ENCODE data around the gene POFUT2. TPM values are rescaled to one million over a fixed set of nuclear protein-coding genes. Genes with fewer than 3 reads are reported as not detected.

The POFUT2 gene
- total and polyA plus RNA-seq, 10 donors: 10.5 to 37.0 (median 26.7) TPM

DNA sequence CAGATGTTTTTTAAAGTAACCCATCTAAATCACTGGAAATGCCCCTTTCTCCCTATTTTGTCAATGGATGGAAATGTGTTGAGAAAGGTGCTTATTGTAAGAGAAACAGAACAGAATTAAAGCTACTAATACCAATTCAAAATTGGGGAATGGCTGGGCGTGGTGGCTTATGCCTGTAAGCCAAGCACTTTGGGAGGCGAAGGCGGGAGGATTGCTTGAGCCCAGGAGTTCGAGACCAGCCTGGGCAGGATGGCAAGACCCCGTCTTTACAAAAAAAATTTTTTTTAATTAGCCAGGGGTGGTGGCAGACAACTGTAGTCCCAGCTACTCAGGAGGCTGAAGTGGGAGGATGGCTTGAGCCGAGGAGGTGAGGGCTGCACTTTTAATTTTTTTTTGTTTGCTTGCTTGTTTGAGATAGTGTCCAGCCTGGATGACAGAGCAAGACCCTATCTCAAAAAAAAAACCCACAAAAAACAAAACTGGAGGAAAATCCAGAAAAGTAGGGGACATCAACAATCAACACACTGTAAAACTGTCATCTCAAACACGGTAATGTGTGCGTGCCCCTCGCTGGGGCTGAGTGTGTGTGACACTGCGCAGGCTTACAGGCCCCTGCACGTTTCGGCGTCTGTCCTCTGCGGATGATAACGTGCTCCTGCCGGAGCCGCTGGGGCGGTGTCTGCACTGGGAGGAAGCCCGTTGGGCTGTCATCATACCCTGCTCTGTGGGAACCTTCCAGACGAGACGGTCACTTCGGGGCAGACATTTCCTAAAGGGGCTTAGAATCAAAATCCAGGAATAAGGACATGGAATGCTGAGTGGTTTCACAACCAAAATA lies 11.6 kb upstream of the POFUT2 start:
- 67 to 91% (median 85%) methylated on average over 22 of the region's 22 CpGs for WGBS, 5 donors
- H3K4me3 ChIP-seq: no peak overlapping the region
- peaks cover 11 to 57% (median 36%) of the 10 kb centered on the region in 6 donors for H3K4me1 ChIP-seq
- H3K9me3 ChIP-seq: no peaks in the 10 kb centered on the region
- TF ChIP-seq POLR2A (IDR thresholded peaks at IDR 0.05) (no peak), POLR2AphosphoS5 (IDR thresholded peaks at IDR 0.05) (peak; percentile 27 to 65 (median 33))
- TF ChIP-seq, protein P1, sequence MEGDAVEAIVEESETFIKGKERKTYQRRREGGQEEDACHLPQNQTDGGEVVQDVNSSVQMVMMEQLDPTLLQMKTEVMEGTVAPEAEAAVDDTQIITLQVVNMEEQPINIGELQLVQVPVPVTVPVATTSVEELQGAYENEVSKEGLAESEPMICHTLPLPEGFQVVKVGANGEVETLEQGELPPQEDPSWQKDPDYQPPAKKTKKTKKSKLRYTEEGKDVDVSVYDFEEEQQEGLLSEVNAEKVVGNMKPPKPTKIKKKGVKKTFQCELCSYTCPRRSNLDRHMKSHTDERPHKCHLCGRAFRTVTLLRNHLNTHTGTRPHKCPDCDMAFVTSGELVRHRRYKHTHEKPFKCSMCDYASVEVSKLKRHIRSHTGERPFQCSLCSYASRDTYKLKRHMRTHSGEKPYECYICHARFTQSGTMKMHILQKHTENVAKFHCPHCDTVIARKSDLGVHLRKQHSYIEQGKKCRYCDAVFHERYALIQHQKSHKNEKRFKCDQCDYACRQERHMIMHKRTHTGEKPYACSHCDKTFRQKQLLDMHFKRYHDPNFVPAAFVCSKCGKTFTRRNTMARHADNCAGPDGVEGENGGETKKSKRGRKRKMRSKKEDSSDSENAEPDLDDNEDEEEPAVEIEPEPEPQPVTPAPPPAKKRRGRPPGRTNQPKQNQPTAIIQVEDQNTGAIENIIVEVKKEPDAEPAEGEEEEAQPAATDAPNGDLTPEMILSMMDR (IDR thresholded peaks at IDR 0.05 in 8 of 11, conservative IDR thresholded peaks at IDR 0.05 in 3 of 11): no peak
- no peaks in the 10 kb centered on the region for H3K36me3 ChIP-seq
- intact Hi-C loops (cut with DNase I; ENCODE audit: low total_unique reads): no loop called here
- peak; percentile 64 for DNase-seq
- H3K27ac ChIP-seq: peak overlapping the region in 5 of 8 donors; percentile 72 to 83 (median 80)
- no peaks in the 10 kb centered on the region for H3K27me3 ChIP-seq (replicated peaks in 1 of 7)

DNA sequence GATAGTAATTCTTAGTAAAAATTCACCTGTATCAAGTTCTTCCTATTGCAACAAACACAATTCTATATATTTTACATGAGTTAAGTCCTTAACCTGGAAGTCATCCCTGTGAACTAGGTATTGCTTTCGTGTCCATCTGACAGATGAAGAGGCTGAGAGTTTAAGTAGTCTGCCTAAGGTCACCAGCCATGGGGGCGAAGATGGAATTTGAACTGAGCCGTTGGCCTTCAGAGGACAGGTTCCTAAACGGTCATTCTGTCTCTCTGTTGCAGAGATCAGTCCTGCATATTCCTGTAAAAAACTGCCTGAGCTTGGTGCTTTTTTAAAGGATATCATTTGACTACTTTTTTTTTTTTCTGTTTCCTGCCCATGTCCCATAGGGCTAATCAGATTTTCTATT lies 10.2 kb upstream of the POFUT2 start:
- DNase-seq: no peak
- intact Hi-C loops (cut with DNase I; ENCODE audit: low total_unique reads): no loop called here
- Histone ChIP-seq H3K4me1 (peaks cover 23 to 67% (median 46%) of the 10 kb centered on the region in 6 donors), H3K36me3 (no peaks in the 10 kb centered on the region), H3K27me3 (replicated peaks in 1 of 7) (no peaks in the 10 kb centered on the region), H3K9me3 (no peaks in the 10 kb centered on the region), H3K27ac (peak overlapping the region in 1 of 8 donors; percentile 83), H3K4me3 (no peak overlapping the region)
- 89 to 95% (median 94%) methylated on average over 4 of the region's 4 CpGs for WGBS, 5 donors
- no peak for TF ChIP-seq POLR2A (IDR thresholded peaks at IDR 0.05)
- TF ChIP-seq, protein P1 (IDR thresholded peaks at IDR 0.05 in 8 of 11, conservative IDR thresholded peaks at IDR 0.05 in 3 of 11): no peak
- TF ChIP-seq POLR2AphosphoS5 (IDR thresholded peaks at IDR 0.05): no peak

DNA sequence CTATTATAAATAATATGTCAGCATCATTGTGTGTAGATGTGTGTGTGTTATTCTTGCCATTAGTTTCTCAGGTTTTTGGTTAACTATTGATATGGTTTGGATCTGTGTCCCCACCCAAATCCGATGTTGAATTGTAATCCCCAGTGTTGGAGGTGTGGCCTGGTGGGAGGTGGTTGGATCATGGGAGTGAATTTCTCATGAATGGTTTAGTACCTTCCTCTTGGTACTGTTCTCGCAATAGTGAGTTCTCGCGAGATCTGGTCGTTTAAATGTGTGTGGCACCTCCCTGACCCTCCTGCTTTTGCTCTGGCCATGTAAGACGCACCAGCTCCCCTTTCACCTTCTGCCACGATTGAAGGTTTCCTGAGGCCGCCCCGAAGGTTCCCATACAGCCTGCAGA lies 9.6 kb upstream of the POFUT2 start:
- no peaks in the 10 kb centered on the region for H3K36me3 ChIP-seq
- TF ChIP-seq POLR2AphosphoS5 (IDR thresholded peaks at IDR 0.05) (no peak), POLR2A (IDR thresholded peaks at IDR 0.05) (no peak)
- TF ChIP-seq, protein P1 (IDR thresholded peaks at IDR 0.05 in 8 of 11, conservative IDR thresholded peaks at IDR 0.05 in 3 of 11): no peak
- WGBS, 5 donors: 88 to 94% (median 89%) methylated on average over 9 of the region's 9 CpGs
- H3K4me3 ChIP-seq: no peak overlapping the region
- H3K27me3 ChIP-seq (replicated peaks in 1 of 7): no peaks in the 10 kb centered on the region
- peak overlapping the region in 3 of 8 donors; percentile 88 to 91 (median 88) for H3K27ac ChIP-seq
- no peaks in the 10 kb centered on the region for H3K9me3 ChIP-seq
- intact Hi-C loops (cut with DNase I; ENCODE audit: low total_unique reads): no loop called here
- DNase-seq: no peak
- peaks cover 24 to 67% (median 48%) of the 10 kb centered on the region in 6 donors for H3K4me1 ChIP-seq

DNA sequence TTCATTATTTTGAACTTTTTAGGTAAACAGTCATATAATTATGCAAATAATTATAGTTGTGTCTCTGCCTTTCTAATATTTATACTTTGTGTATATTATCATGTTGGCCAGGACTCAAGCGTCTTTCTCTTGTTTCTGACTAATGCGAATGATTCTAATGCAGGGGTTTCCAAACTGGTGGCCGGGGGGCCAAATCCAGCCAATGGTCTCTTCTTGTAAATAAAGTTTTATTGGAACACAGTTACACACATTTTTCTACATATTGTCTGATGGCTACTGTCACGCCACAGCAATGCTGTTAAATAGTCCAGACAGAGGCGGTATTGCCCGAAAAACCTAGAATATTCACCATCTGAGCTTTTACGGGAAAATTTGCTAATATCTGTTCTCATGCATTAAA lies 8.9 kb upstream of the POFUT2 start:
- 93 to 98% (median 96%) methylated on average over 7 of the region's 7 CpGs for WGBS, 5 donors
- Histone ChIP-seq H3K4me1 (peaks cover 25 to 67% (median 52%) of the 10 kb centered on the region in 6 donors), H3K36me3 (no peaks in the 10 kb centered on the region), H3K27ac (peak overlapping the region in 5 of 8 donors; percentile 80 to 93 (median 88)), H3K4me3 (no peak overlapping the region), H3K27me3 (replicated peaks in 1 of 7) (no peaks in the 10 kb centered on the region), H3K9me3 (no peaks in the 10 kb centered on the region)
- DNase-seq: no peak
- no peak for TF ChIP-seq POLR2A (IDR thresholded peaks at IDR 0.05)
- intact Hi-C loops (cut with DNase I; ENCODE audit: low total_unique reads): no loop called here
